CD14-positive monocyte (primary cell): Measurements from ENCODE around the gene TTLL8. TPM values are rescaled to one million over a fixed set of nuclear protein-coding genes. Genes with fewer than 3 reads are reported as not detected.

Experiments
- DNase-seq, 3 donors: peaks; one replicate each; pipeline ENCODE4 v3.0.0-alpha.2; 2011 to 2022
- H2AFZ ChIP-seq: 2 replicates; pipeline ENCODE4 v1.6.0; 2012; ENCODE audit warnings: mild to moderate bottlenecking, low read depth, low read length, inconsistent platforms; ENCODE audit not compliant: insufficient read depth, poor library complexity, severe bottlenecking
- H3K27ac ChIP-seq, 2 donors: 1 replicate in 1 of 2; 2 replicates in 1 of 2; pipeline ENCODE4 v1.5.1; 2012 to 2013; ENCODE audit warnings: low read length in 2 of 2, control low read depth in 1 of 2, inconsistent platforms in 1 of 2, low read depth in 1 of 2, mild to moderate bottlenecking in 1 of 2
- H3K27me3 ChIP-seq, 2 donors: one replicate each; pipeline versions ENCODE4 v1.6.0 to v1.6.1; 2011 to 2013; ENCODE audit warnings: low read length in 2 of 2; ENCODE audit not compliant: control insufficient read depth in 2 of 2, insufficient read depth in 2 of 2
- H3K36me3 ChIP-seq, 2 donors: replicated peaks in 1 of 2; 1 replicate in 1 of 2; 2 replicates in 1 of 2; pipeline versions ENCODE4 v1.5.1 to v1.6.1; 2012 to 2013; ENCODE audit warnings: low read length in 2 of 2, control low read depth in 1 of 2, inconsistent platforms in 1 of 2, mild to moderate bottlenecking in 1 of 2; ENCODE audit not compliant: insufficient read depth in 2 of 2, control insufficient read depth in 1 of 2
- H3K4me1 ChIP-seq, 2 donors: 1 replicate in 1 of 2; 2 replicates in 1 of 2; pipeline versions ENCODE4 v1.5.1 to v1.6.1; 2012 to 2013; ENCODE audit warnings: low read length in 2 of 2, control low read depth in 1 of 2, inconsistent platforms in 1 of 2, mild to moderate bottlenecking in 1 of 2, moderate library complexity in 1 of 2; ENCODE audit not compliant: insufficient read depth in 2 of 2, control insufficient read depth in 1 of 2
- H3K4me2 ChIP-seq: replicated peaks from 2 replicates; pipeline ENCODE3; 2012; ENCODE audit warnings: low read length, moderate library complexity, mild to moderate bottlenecking; ENCODE audit not compliant: poor library complexity, severe bottlenecking; ENCODE audit errors: extremely low read depth
- H3K4me3 ChIP-seq, 3 experiments: fragments of 200-600 bp in 1 of 3; sonication (generic) in 1 of 3; replicated peaks in 1 of 3; 1 replicate in 2 of 3; 2 replicates in 1 of 3; pipeline ENCODE4 v1.5.1; 2011 to 2013; ENCODE audit warnings: low read length in 3 of 3, mild to moderate bottlenecking in 3 of 3, control low read depth in 2 of 3, low read depth in 2 of 3, inconsistent platforms in 1 of 3, moderate library complexity in 1 of 3
- H3K79me2 ChIP-seq: 2 replicates; pipeline ENCODE4 v1.6.0; 2012; ENCODE audit warnings: mild to moderate bottlenecking, control low read depth, inconsistent platforms, low read length, moderate library complexity; ENCODE audit not compliant: insufficient read depth
- H3K9ac ChIP-seq: 2 replicates; pipeline ENCODE4 v1.6.0; 2017; ENCODE audit warnings: low read length, mild to moderate bottlenecking; ENCODE audit not compliant: insufficient read depth, poor library complexity, severe bottlenecking
- H3K9me3 ChIP-seq, 2 donors: replicated peaks in 1 of 2; 1 replicate in 1 of 2; 2 replicates in 1 of 2; pipeline versions ENCODE4 v1.5.1 to v1.6.1; 2012 to 2013; ENCODE audit warnings: low read length in 2 of 2, control low read depth in 1 of 2; ENCODE audit not compliant: control insufficient read depth in 1 of 2, insufficient read depth in 1 of 2
- H4K20me1 ChIP-seq: 2 replicates; pipeline ENCODE4 v1.6.0; 2012; ENCODE audit warnings: mild to moderate bottlenecking, low read length, control low read depth, moderate library complexity; ENCODE audit not compliant: insufficient read depth
- H3K27ac Mint-ChIP-seq, 7 donors: one replicate each; pipeline ENCODE4 v1.8.0; 2020; ENCODE audit warnings: mild to moderate bottlenecking in 7 of 7, mixed read lengths in 7 of 7, moderate library complexity in 6 of 7, inconsistent platforms in 2 of 7
- H3K27me3 Mint-ChIP-seq, 3 donors: one replicate each; pipeline ENCODE4 v1.8.0; 2021 to 2022; ENCODE audit warnings: low read depth in 3 of 3, mild to moderate bottlenecking in 3 of 3, mixed read lengths in 3 of 3, moderate library complexity in 3 of 3, inconsistent platforms in 1 of 3
- H3K36me3 Mint-ChIP-seq, 2 donors: one replicate each; pipeline ENCODE4 v1.8.0; 2020; ENCODE audit warnings: mixed read lengths in 2 of 2, inconsistent platforms in 1 of 2, mild to moderate bottlenecking in 1 of 2
- H3K4me1 Mint-ChIP-seq: one replicate; pipeline ENCODE4 v1.8.0; 2020; ENCODE audit warnings: mild to moderate bottlenecking, mixed read lengths
- H3K4me3 Mint-ChIP-seq, 2 donors: one replicate each; pipeline ENCODE4 v1.8.0; 2020; ENCODE audit warnings: mild to moderate bottlenecking in 2 of 2, mixed read lengths in 2 of 2, moderate library complexity in 1 of 2
- H3K9me3 Mint-ChIP-seq, 7 donors: one replicate each; pipeline ENCODE4 v1.8.0; 2020 to 2022; ENCODE audit warnings: mixed read lengths in 7 of 7, mild to moderate bottlenecking in 6 of 7, moderate library complexity in 6 of 7, inconsistent platforms in 2 of 7
- WGBS: methylation state at CpG from one replicate; pipeline ENCODE4 v1.1.5; 2013; ENCODE audit warnings: missing lambda C conversion rate; ENCODE audit not compliant: insufficient coverage; 5-methylcytosine and 5-hydroxymethylcytosine counted together
- intact Hi-C, 2 donors: fragments of 100-400 bp; cut with micrococcal nuclease; formaldehyde crosslinking; loops; one replicate each; pipeline versions ENCODE4 v1.15.0 to v1.15.1; 2023
- polyA plus RNA-seq, 3 donors: library from polyadenylated mRNA; depleted of rRNA in 1 of 3; unstranded in 2 of 3; stranded (reverse) in 1 of 3; fragments of 300-500 nt in 2 of 3; fragments of >200 nt in 1 of 3; fragmentation: Illumina TruSeq in 2 of 3; gene quantifications; 1 replicate in 2 of 3; 2 replicates in 1 of 3; pipeline ENCODE4 v1.2.3, GENCODE V29; 2012 to 2021
- TF ChIP-seq, protein P1 (sequence below): fragments of 200-600 bp; IDR thresholded peaks from one replicate; pipeline ENCODE4 v1.8.0; 2022; ENCODE audit warnings: antibody characterized with exemption, mild to moderate bottlenecking

Gene TTLL8
- polyA plus RNA-seq, 3 donors, result not detected

DNA sequence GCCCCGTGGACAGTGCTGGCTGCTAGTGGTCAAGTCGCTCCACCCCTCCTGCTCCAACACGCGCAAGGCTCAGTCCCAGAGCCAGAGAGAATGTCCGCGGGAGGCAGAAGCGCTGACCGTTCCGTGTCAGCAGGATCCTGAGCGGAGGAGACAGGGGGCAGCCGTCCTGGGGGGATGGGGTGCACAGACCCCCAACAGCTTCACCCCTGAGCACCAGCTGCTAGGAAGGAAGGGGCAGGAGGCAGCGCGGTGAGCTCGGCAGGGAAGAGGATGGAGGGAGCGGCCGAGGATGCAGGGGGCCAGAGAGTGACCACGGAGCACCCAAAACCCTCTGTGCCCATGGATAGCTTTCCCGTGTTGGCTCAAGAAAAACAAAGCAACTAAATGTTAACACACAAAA lies 6.4 kb upstream of the TTLL8 start:
- no peak overlapping the region for H3K4me3 Mint-ChIP-seq
- no peak overlapping the region for H3K27ac ChIP-seq
- H3K79me2 ChIP-seq, result no peaks in the 10 kb centered on the region
- H4K20me1 ChIP-seq, result no peaks in the 10 kb centered on the region
- H3K4me1 ChIP-seq, result peaks cover 0 to 15% of the 10 kb centered on the region in 2 donors
- peaks cover 4 to 11% (median 8%) of the 10 kb centered on the region in 3 donors for H3K27me3 Mint-ChIP-seq
- H2AFZ ChIP-seq, result no peak overlapping the region
- H3K9me3 ChIP-seq, result no peaks in the 10 kb centered on the region
- peaks cover 0 to 3% of the 10 kb centered on the region in 2 donors for H3K27me3 ChIP-seq
- H3K4me3 ChIP-seq, result no peak overlapping the region
- intact Hi-C loops, result no loop called here
- H3K36me3 ChIP-seq, result no peaks in the 10 kb centered on the region
- H3K27ac Mint-ChIP-seq, result no peak overlapping the region
- peaks cover 10 to 18% of the 10 kb centered on the region in 2 donors for H3K36me3 Mint-ChIP-seq
- peaks cover 10% of the 10 kb centered on the region for H3K4me1 Mint-ChIP-seq
- H3K9ac ChIP-seq, result no peak overlapping the region
- DNase-seq, result no peak
- TF ChIP-seq, protein P1, sequence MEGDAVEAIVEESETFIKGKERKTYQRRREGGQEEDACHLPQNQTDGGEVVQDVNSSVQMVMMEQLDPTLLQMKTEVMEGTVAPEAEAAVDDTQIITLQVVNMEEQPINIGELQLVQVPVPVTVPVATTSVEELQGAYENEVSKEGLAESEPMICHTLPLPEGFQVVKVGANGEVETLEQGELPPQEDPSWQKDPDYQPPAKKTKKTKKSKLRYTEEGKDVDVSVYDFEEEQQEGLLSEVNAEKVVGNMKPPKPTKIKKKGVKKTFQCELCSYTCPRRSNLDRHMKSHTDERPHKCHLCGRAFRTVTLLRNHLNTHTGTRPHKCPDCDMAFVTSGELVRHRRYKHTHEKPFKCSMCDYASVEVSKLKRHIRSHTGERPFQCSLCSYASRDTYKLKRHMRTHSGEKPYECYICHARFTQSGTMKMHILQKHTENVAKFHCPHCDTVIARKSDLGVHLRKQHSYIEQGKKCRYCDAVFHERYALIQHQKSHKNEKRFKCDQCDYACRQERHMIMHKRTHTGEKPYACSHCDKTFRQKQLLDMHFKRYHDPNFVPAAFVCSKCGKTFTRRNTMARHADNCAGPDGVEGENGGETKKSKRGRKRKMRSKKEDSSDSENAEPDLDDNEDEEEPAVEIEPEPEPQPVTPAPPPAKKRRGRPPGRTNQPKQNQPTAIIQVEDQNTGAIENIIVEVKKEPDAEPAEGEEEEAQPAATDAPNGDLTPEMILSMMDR, result no peak
- H3K4me2 ChIP-seq, result no peak overlapping the region
- peaks cover 0 to 3% (median 0%) of the 10 kb centered on the region in 7 donors for H3K9me3 Mint-ChIP-seq
- WGBS, result 96% methylated on average over 18 of the region's 18 CpGs

DNA sequence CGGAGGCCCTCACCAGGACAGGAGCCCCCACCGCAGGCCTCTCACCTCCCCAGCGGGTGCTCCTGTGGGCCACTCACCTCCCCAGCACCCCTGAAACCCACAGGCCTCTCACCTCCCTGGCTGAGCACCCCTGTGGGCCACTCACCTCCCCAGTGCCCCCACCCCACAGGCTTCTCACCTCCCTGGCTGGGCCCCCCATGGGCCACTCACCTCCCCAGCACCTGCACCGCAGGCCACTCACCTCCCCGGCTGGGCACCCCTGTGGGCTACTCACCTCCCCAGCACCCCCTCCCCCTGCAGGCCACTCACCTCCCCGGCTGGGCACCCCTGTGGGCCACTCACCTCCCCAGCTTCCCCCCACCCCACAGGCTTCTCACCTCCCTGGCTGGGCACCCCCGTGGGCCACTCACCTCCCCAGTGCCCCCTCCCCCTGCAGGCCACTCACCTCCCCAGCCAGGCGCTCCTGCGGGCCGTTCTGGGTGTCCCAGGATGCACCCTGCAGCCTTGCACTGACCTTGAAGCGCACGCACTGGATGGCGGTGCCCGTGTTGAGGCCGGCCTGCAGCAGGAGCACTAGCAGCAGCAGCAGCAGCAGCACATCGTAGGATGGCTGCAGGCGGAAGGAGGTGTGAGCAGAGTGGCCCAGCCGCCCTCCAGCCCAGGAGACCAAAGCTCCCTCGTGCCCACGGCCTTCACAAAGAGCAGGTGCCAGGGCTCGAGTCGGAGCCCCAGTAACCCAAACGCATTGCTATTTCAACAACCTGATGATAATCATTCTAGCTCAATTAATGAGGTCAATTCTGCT lies 5.7 kb upstream of the TTLL8 start:
- intact Hi-C loops, result no loop called here
- H3K27ac ChIP-seq, result no peak overlapping the region
- peaks cover 2 to 19% of the 10 kb centered on the region in 2 donors for H3K4me1 ChIP-seq
- Mint-ChIP-seq H3K4me1 (peaks cover 16% of the 10 kb centered on the region), H3K27ac (no peak overlapping the region), H3K9me3 (peaks cover 0 to 3% (median 2%) of the 10 kb centered on the region in 7 donors), H3K4me3 (no peak overlapping the region), H3K27me3 (peaks cover 11 to 18% (median 15%) of the 10 kb centered on the region in 3 donors), H3K36me3 (peaks cover 8 to 20% of the 10 kb centered on the region in 2 donors)
- no peak for DNase-seq
- H4K20me1 ChIP-seq, result no peaks in the 10 kb centered on the region
- no peaks in the 10 kb centered on the region for H3K36me3 ChIP-seq
- H3K27me3 ChIP-seq, result peaks cover under 1 to 9% of the 10 kb centered on the region in 2 donors
- H3K9me3 ChIP-seq, result no peaks in the 10 kb centered on the region
- H3K79me2 ChIP-seq, result no peaks in the 10 kb centered on the region
- H3K4me2 ChIP-seq, result no peak overlapping the region
- TF ChIP-seq, protein P1, result no peak
- WGBS, result 96% methylated on average over 20 of the region's 23 CpGs
- no peak overlapping the region for H3K9ac ChIP-seq
- no peak overlapping the region for H3K4me3 ChIP-seq
- no peak overlapping the region for H2AFZ ChIP-seq
